Measurements from ENCODE around the gene KAZALD1.

DNA sequence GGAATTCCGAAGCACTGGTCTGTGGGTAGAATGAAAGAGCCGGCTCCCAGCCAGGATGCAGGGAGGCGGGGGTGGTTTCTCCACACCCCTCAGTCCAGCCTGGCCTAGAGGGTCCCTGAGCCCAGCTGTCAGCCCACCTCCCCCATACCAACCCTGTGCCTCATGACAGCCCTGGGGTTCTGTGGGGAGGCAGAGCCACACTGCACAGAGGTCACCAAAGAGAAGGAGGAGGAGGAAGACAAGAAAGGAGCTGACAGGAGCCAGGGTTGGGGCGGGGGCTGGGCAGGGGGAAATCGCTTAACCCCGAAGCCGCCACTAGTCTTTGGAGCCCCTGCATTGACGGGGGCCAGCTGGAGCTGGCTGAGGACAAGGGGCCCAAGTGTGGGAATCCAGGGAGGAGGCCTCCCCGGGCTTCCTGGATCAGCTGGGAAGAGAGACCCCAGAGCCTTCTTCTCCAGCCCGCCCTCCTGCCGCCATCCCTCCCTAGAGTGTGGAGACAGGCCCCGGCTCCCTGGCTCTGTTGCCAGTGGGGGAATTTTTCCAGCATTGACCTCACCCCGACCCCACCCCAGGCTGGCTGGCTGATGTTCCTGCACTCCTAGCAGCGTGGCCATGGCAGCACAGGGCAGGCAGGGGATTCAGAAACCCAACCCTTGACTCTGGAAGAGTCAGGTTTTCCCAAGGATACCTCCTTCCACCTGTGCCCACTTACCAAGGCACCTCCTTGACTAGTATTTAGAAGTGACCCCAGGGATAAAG lies 32.5 kb downstream of the KAZALD1 start:
- TF ChIP-seq, protein P1, sequence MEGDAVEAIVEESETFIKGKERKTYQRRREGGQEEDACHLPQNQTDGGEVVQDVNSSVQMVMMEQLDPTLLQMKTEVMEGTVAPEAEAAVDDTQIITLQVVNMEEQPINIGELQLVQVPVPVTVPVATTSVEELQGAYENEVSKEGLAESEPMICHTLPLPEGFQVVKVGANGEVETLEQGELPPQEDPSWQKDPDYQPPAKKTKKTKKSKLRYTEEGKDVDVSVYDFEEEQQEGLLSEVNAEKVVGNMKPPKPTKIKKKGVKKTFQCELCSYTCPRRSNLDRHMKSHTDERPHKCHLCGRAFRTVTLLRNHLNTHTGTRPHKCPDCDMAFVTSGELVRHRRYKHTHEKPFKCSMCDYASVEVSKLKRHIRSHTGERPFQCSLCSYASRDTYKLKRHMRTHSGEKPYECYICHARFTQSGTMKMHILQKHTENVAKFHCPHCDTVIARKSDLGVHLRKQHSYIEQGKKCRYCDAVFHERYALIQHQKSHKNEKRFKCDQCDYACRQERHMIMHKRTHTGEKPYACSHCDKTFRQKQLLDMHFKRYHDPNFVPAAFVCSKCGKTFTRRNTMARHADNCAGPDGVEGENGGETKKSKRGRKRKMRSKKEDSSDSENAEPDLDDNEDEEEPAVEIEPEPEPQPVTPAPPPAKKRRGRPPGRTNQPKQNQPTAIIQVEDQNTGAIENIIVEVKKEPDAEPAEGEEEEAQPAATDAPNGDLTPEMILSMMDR (conservative IDR thresholded peaks at IDR 0.05; ENCODE audit: low read depth, low read length): no peak
- no peak for TF ChIP-seq EZH2phosphoT487 (IDR thresholded peaks at IDR 0.05; ENCODE audit: borderline replicate concordance, low read length)
